GM18951 (cell line): ENCODE measurements around the gene ARID5B.
"Not testable (repeated sequence)": the region's sequence is repeated elsewhere in the genome, so short reads cannot be mapped to it uniquely, and the experiment has no call there.

Experiments
- POLR2A ChIP-seq: IDR thresholded peaks from 4 replicates; pipeline ENCODE4 v1.6.1; 2011; ENCODE audit warnings: mild to moderate bottlenecking; ENCODE audit not compliant: insufficient read length, insufficient read depth; ENCODE audit errors: extremely low read depth
- in situ Hi-C: fragments of 300-500 bp; cut with MboI; formaldehyde crosslinking; loops from one replicate; pipeline ENCODE4 v1.12.0; 2022; ENCODE audit warnings: low sequenced_read_pairs, mixed read lengths, inconsistent platforms; ENCODE audit not compliant: unreplicated experiment

The ARID5B gene

GRCh38 chr10:61900829-61901792 is at the start of gene ARID5B:
ARID5B (plus strand) TSS chr10:61901699; CDS start chr10:61901710, 11 bp downstream.
- peak; percentile 47 for TF ChIP-seq POLR2A
- in situ Hi-C loops, result loop anchor here (10.0 kb wide), 1 partner anchor 354 kb away; no protein-coding TSS in a partner anchor

GRCh38 chr10:61852261-61852660 is 49.2 kb upstream of the ARID5B start:
- in situ Hi-C loops, result no loop called here

GRCh38 chr10:61855771-61856170 is 45.7 kb upstream of the ARID5B start:
- no peak for TF ChIP-seq POLR2A
- in situ Hi-C loops, result no loop called here

More at GRCh38 chr10:61852261-61852660, 49.2 kb upstream of the ARID5B start:
- TF ChIP-seq POLR2A, result no peak

GRCh38 chr10:61857746-61858145 is 43.8 kb upstream of the ARID5B start:
- TF ChIP-seq POLR2A, result no peak
- in situ Hi-C loops, result no loop called here

- TF ChIP-seq POLR2A, result no peak
- in situ Hi-C loops, result no loop called here
Observed at GRCh38 chr10:61859786-61860185, 41.7 kb upstream of the ARID5B start.

- TF ChIP-seq POLR2A, result no peak
- in situ Hi-C loops, result no loop called here
Observed at GRCh38 chr10:61860964-61861758, 40.3 kb upstream of the ARID5B start.

GRCh38 chr10:61863981-61864380 is 37.5 kb upstream of the ARID5B start:
- in situ Hi-C loops, result no loop called here
- no peak for TF ChIP-seq POLR2A

- TF ChIP-seq POLR2A, result no peak
- in situ Hi-C loops, result no loop called here
Observed at GRCh38 chr10:61866700-61867368, 34.7 kb upstream of the ARID5B start.

GRCh38 chr10:61867374-61867773 is 34.1 kb upstream of the ARID5B start:
- in situ Hi-C loops, result not testable (repeated sequence)

GRCh38 chr10:61867817-61868216 is 33.7 kb upstream of the ARID5B start:
- in situ Hi-C loops, result not testable (repeated sequence)

- TF ChIP-seq POLR2A, result no peak
- in situ Hi-C loops, result no loop called here
Observed at GRCh38 chr10:61869041-61869675, 32.3 kb upstream of the ARID5B start.

GRCh38 chr10:61869774-61870525 is 31.5 kb upstream of the ARID5B start:
- no peak for TF ChIP-seq POLR2A
- in situ Hi-C loops, result no loop called here
